Measurements from ENCODE around the gene LRRC71. TPM values are rescaled to one million over a fixed set of nuclear protein-coding genes. Genes with fewer than 3 reads are reported as not detected.

LRRC71 gene
- total and polyA plus RNA-seq, 2 of the 13 experiments (the other 11 are each of a cell fraction or from before 2014, with no cell fraction given): not detected

DNA sequence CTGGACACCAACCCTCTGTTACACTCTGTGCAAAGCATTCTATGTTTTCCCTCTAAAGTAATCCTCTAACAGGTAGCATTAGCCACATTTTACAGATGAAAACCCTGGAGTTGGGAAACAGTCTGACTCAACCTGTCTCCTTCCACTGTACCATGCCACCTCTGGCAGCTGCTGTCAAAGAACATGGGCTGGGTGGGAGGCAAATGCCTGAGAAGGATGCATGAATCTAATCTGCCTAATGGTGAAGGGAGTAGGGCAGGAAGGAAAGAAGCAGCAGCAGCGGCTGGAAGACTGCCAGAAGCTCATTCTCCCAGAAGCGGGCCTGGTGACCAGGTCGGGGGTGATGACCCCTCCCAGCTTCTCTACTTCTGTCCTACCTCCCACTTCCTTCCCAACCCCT lies 21.7 kb downstream of the LRRC71 start:
- no peaks in the 10 kb centered on the region for H3K9me3 ChIP-seq (ENCODE audit: low read length)
- no TSS peak for BruUV-seq (replicated peaks)
- no peaks in the 10 kb centered on the region for H3K79me2 ChIP-seq (ENCODE audit: insufficient read depth, low read length)
- H3K27ac ChIP-seq (ENCODE audit: extremely low read length, insufficient read depth, low read length): no peak overlapping the region
- peaks cover 21 to 62% of the 10 kb centered on the region in 2 experiments for H3K36me3 ChIP-seq (replicated peaks in 1 of 2; ENCODE audit: control insufficient read depth in 1 of 2, insufficient read depth in 2 of 2, low read length in 2 of 2)
- H3K27me3 ChIP-seq (ENCODE audit: control insufficient read depth in 1 of 2, insufficient read depth in 2 of 2, low read length in 2 of 2): no peaks in the 10 kb centered on the region
- H3K9ac ChIP-seq (ENCODE audit: insufficient read depth, low read depth, low read length): no peak overlapping the region
- TF ChIP-seq, protein P1, sequence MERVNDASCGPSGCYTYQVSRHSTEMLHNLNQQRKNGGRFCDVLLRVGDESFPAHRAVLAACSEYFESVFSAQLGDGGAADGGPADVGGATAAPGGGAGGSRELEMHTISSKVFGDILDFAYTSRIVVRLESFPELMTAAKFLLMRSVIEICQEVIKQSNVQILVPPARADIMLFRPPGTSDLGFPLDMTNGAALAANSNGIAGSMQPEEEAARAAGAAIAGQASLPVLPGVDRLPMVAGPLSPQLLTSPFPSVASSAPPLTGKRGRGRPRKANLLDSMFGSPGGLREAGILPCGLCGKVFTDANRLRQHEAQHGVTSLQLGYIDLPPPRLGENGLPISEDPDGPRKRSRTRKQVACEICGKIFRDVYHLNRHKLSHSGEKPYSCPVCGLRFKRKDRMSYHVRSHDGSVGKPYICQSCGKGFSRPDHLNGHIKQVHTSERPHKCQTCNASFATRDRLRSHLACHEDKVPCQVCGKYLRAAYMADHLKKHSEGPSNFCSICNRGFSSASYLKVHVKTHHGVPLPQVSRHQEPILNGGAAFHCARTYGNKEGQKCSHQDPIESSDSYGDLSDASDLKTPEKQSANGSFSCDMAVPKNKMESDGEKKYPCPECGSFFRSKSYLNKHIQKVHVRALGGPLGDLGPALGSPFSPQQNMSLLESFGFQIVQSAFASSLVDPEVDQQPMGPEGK (CRISPR knock-in tag; IDR thresholded peaks at IDR 0.05): no peak
- no peak for TF ChIP-seq SOX5 (CRISPR knock-in tag; IDR thresholded peaks at IDR 0.05; ENCODE audit: borderline replicate concordance)
- TF ChIP-seq ZNF616 (CRISPR knock-in tag; IDR thresholded peaks at IDR 0.05; ENCODE audit: low read depth): no peak
- no peak for TF ChIP-seq ZFP36 (IDR thresholded peaks at IDR 0.05; ENCODE audit: borderline replicate concordance, low read depth, low read length, partially characterized antibody)
- TF ChIP-seq SMYD3 (CRISPR knock-in tag; IDR thresholded peaks at IDR 0.05): no peak
- TF ChIP-seq HHEX (CRISPR knock-in tag; IDR thresholded peaks at IDR 0.05): no peak
- no peak for TF ChIP-seq FOSL2 (CRISPR knock-in tag; IDR thresholded peaks at IDR 0.05)
- TF ChIP-seq ZNF747 (CRISPR knock-in tag; IDR thresholded peaks at IDR 0.05; ENCODE audit: borderline replicate concordance): no peak
- TF ChIP-seq PHF8 (CRISPR knock-in tag; IDR thresholded peaks at IDR 0.05): no peak
- TF ChIP-seq ZNF367 (CRISPR knock-in tag; IDR thresholded peaks at IDR 0.05; ENCODE audit: borderline replicate concordance): no peak
- no peak overlapping the region for H3K4me3 ChIP-seq (replicated peaks in 1 of 3; ENCODE audit: insufficient read depth in 1 of 3, low read depth in 2 of 3, low read length in 3 of 3)
- CTCF ChIA-PET (ENCODE audit: low intra/inter-chr PET ratio, low total read pairs): no interaction called here
- intact Hi-C loops (cut with micrococcal nuclease; ENCODE audit: unreplicated experiment) (no loop called here), in situ Hi-C loops (cut with HindIII; ENCODE audit: extremely low pct_ligation_motif_present, low pct_unique_long_range_greater_than_20kb) (no loop called here)
- ATAC-seq: no peak
- DNase-seq (ENCODE audit: low spot score): no peak
- H3K4me1 ChIP-seq (ENCODE audit: insufficient read depth, low read length): no peaks in the 10 kb centered on the region
- FAIRE-seq: no peak
- POLR2A ChIA-PET: no interaction called here
- no peak overlapping the region for H3K4me2 ChIP-seq (ENCODE audit: low read depth, low read length)
- H4K20me1 ChIP-seq (ENCODE audit: insufficient read depth, low read length): no peaks in the 10 kb centered on the region
- 88% methylated on average over 3 of the region's 3 CpGs for WGBS (ENCODE audit: low lambda C conversion rate)
- H2AFZ ChIP-seq (ENCODE audit: low read length): no peak overlapping the region

Data from HepG2 (cell line).